ENCODE results near the gene PRUNE2.
"Not testable (repeated sequence)": the region's sequence is repeated elsewhere in the genome, so short reads cannot be mapped to it uniquely, and the experiment has no call there.

PRUNE2 gene

GRCh38 chr9:76905791-76906646 lies at the start of gene PRUNE2:
Gene PRUNE2, minus strand, starts transcription at chr9:76906114. Its CDS starts 151 bp downstream, at chr9:76905963.
- DNase-seq = peak; percentile 91

GRCh38 chr9:76955406-76955805 lies 49.5 kb upstream of the PRUNE2 start:
- DNase-seq = not testable (repeated sequence)

- DNase-seq = no peak
These were observed 44.0 kb upstream of the PRUNE2 start for GRCh38 chr9:76949865-76950264.

GRCh38 chr9:76944011-76944410 lies 38.1 kb upstream of the PRUNE2 start:
- DNase-seq = no peak

- no peak for DNase-seq
These were observed 37.1 kb upstream of the PRUNE2 start for GRCh38 chr9:76943054-76943453.

- no peak for DNase-seq
These were observed 26.8 kb upstream of the PRUNE2 start for GRCh38 chr9:76932757-76933156.

- no peak for DNase-seq
These were observed 26.4 kb upstream of the PRUNE2 start for GRCh38 chr9:76932265-76932664.

GRCh38 chr9:76927540-76928240 lies 21.8 kb upstream of the PRUNE2 start:
- no peak for DNase-seq

- no peak for DNase-seq
These were observed 20.9 kb upstream of the PRUNE2 start for GRCh38 chr9:76926846-76927245.

- no peak for DNase-seq
These were observed 20.4 kb upstream of the PRUNE2 start for GRCh38 chr9:76926324-76926741.

GRCh38 chr9:76921165-76921564 lies 15.3 kb upstream of the PRUNE2 start:
- DNase-seq = no peak

GRCh38 chr9:76917299-76917698 lies 11.4 kb upstream of the PRUNE2 start:
- DNase-seq = no peak

- peak; percentile 87 for DNase-seq
These were observed 10.3 kb upstream of the PRUNE2 start for GRCh38 chr9:76916231-76916630.

GRCh38 chr9:76913467-76913866 lies 7.6 kb upstream of the PRUNE2 start:
- peak; percentile 64 for DNase-seq

- DNase-seq = peak; percentile 85
These were observed 6.8 kb upstream of the PRUNE2 start for GRCh38 chr9:76912636-76913275.

GRCh38 chr9:76911971-76912370 lies 6.1 kb upstream of the PRUNE2 start:
- peak; percentile 78 for DNase-seq

GRCh38 chr9:76910861-76911260 lies 4.9 kb upstream of the PRUNE2 start:
- DNase-seq = no peak

GRCh38 chr9:76906647-76906975 lies 697 bp upstream of the PRUNE2 start:
- DNase-seq = no peak

GRCh38 chr9:76904661-76905457 lies 1.1 kb downstream of the PRUNE2 start:
- DNase-seq = peak; percentile 56

GRCh38 chr9:76902395-76902794 lies 3.5 kb downstream of the PRUNE2 start:
- no peak for DNase-seq

- DNase-seq = no peak
These were observed 4.1 kb downstream of the PRUNE2 start for GRCh38 chr9:76901801-76902200.

GRCh38 chr9:76900884-76901440 lies 5.0 kb downstream of the PRUNE2 start:
- no peak for DNase-seq

GRCh38 chr9:76898786-76899185 lies 7.1 kb downstream of the PRUNE2 start:
- no peak for DNase-seq
